Measurements from ENCODE around the gene MMP15.
"Not testable (repeated sequence)": the region's sequence is repeated elsewhere in the genome, so short reads cannot be mapped to it uniquely, and the experiment has no call there.

- TF ChIP-seq POLR2A, POLR2AphosphoS5 (IDR thresholded peaks at IDR 0.05): not testable (repeated sequence)
Observed at GRCh38 chr16:58073086-58073485, 47.5 kb downstream of the MMP15 start.

Data from stomach (tissue), 4 donors.